ENCODE measurements around the gene CFAP299. TPM values are rescaled to one million over a fixed set of nuclear protein-coding genes. Genes with fewer than 3 reads are reported as not detected.

Gene CFAP299
- total RNA-seq: not detected

GRCh38 chr4:80335554-80336358 is at the start of gene CFAP299:
Gene CFAP299, plus strand, starts transcription at chr4:80335730.

Other genes with a start within 250 kb of the CFAP299 start
- gene PRDM8, start 138.2 kb upstream of the CFAP299 start, total RNA-seq: not detected
- not detected for gene FGF5, start 69.1 kb upstream of the CFAP299 start, total RNA-seq